Activated T-cell treated with anti-CD3 and anti-CD28 coated beads for 24 hours (primary cell): Measurements from ENCODE around the gene SRXN1.

Source experiments
- DNase-seq: peaks from one replicate; pipeline ENCODE4 v3.0.0-alpha.2; 2020; ENCODE audit warnings: low read depth

SRXN1 gene

GRCh38 chr20:675453-676314 is 22.7 kb upstream of the SRXN1 start, which contains the start of gene SCRT2:
SCRT2 (minus strand) TSS chr20:675802; CDS start chr20:675601, 201 bp downstream.
- DNase-seq = peak; percentile 32

- DNase-seq = no peak
These were observed 22.0 kb upstream of the SRXN1 start for GRCh38 chr20:675033-675452.

- DNase-seq = no peak
These were observed 20.6 kb upstream of the SRXN1 start for GRCh38 chr20:673603-674001.

GRCh38 chr20:672963-673602 is 20.1 kb upstream of the SRXN1 start:
- DNase-seq = no peak

GRCh38 chr20:671252-672030 is 18.4 kb upstream of the SRXN1 start:
- DNase-seq = no peak

- no peak for DNase-seq
These were observed 16.6 kb upstream of the SRXN1 start for GRCh38 chr20:669573-669972.

GRCh38 chr20:668638-669037 is 15.6 kb upstream of the SRXN1 start:
- no peak for DNase-seq

- DNase-seq = no peak
These were observed 15.1 kb upstream of the SRXN1 start for GRCh38 chr20:668050-668449.

- DNase-seq = peak; percentile 32
These were observed 14.5 kb upstream of the SRXN1 start for GRCh38 chr20:667351-668034.

- DNase-seq = no peak
These were observed 13.9 kb upstream of the SRXN1 start for GRCh38 chr20:666877-667276.

GRCh38 chr20:665276-665675 is 12.3 kb upstream of the SRXN1 start:
- DNase-seq = no peak

- DNase-seq = no peak
These were observed 11.6 kb upstream of the SRXN1 start for GRCh38 chr20:664576-664975.

GRCh38 chr20:664151-664550 is 11.2 kb upstream of the SRXN1 start:
- DNase-seq = no peak

GRCh38 chr20:663315-664090 is 10.5 kb upstream of the SRXN1 start:
- DNase-seq = no peak

GRCh38 chr20:662277-663192 is 9.5 kb upstream of the SRXN1 start:
- no peak for DNase-seq

GRCh38 chr20:661474-662270 is 8.7 kb upstream of the SRXN1 start:
- DNase-seq = no peak

- no peak for DNase-seq
These were observed 5.8 kb upstream of the SRXN1 start for GRCh38 chr20:658731-659291.

- no peak for DNase-seq
These were observed 5.2 kb upstream of the SRXN1 start for GRCh38 chr20:658202-658601.
